ENCODE data around the gene CEP192.
A peak's percentile ranks its signal among the peaks of the same experiment; 100 is the strongest.

CEP192 gene

DNA sequence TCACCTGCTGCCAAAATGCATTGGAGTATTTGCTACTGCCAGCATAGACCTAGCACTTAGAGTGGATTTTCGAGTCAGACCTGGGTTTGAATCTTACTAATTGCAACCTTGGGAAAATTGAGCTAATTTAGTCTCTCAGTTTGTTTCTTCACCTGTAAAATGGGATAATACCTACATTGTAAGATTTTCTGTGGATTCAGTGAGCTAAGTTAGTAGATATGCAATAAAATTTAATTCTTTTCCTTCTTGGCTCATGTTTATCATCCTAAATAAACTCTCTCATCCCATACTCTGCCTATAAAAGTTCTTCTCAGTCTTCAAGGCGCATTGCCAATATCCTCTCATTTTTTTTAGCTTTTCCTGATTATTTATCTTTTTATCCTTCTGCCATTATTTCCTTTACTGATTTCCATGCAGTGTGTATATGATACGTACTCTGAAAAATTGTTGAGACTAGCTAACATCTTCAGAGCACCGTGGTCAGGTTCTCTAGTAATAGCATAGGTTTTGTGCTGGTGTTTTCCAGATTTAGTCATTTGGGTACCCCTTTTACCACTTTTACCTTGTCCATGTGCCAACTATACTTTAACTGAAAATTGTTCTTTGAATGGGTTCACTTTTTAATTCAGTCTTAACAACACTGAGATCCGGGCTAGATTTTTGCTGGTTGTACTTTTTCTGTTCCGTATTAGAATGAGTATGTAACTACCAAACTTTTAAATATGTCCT lies 7.3 kb downstream of the CEP192 start:
- in situ Hi-C loops (cut with HindIII; ENCODE audit: low sequenced_read_pairs): no loop called here
- TF ChIP-seq, protein P1, sequence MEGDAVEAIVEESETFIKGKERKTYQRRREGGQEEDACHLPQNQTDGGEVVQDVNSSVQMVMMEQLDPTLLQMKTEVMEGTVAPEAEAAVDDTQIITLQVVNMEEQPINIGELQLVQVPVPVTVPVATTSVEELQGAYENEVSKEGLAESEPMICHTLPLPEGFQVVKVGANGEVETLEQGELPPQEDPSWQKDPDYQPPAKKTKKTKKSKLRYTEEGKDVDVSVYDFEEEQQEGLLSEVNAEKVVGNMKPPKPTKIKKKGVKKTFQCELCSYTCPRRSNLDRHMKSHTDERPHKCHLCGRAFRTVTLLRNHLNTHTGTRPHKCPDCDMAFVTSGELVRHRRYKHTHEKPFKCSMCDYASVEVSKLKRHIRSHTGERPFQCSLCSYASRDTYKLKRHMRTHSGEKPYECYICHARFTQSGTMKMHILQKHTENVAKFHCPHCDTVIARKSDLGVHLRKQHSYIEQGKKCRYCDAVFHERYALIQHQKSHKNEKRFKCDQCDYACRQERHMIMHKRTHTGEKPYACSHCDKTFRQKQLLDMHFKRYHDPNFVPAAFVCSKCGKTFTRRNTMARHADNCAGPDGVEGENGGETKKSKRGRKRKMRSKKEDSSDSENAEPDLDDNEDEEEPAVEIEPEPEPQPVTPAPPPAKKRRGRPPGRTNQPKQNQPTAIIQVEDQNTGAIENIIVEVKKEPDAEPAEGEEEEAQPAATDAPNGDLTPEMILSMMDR (IDR thresholded peaks at IDR 0.05; ENCODE audit: low read depth, low read length, missing control alignments): no peak
- H3K4me3 ChIP-seq (ENCODE audit: low read depth, low read length): no peak overlapping the region
- DNase-seq (ENCODE audit: low read depth): no peak

DNA sequence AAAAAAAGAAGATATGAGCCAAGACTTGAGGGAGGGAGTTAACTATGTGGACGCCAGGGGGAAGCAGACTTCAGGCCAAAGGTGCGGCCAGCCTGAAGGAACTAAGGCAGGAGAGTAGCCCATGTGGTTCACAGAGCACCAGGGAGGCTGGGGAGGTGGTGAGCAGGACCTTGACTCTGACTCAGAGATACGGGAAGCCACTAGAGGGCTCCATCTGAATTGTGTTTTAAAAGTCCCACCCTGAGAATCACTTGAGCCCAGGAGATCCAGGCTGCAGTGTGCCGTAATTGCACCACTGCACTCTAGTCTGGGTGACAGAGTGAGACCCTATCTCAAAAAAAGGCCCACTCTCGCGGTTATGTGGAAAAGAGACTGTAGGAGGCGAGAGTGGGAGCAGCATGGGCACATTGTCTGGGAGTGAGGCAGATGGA lies 12.3 kb downstream of the CEP192 start:
- H3K4me3 ChIP-seq (ENCODE audit: low read depth, low read length): no peak overlapping the region
- peak; percentile 64 for DNase-seq (ENCODE audit: low read depth)
- in situ Hi-C loops (cut with HindIII; ENCODE audit: low sequenced_read_pairs): no loop called here
- TF ChIP-seq, protein P1 (IDR thresholded peaks at IDR 0.05; ENCODE audit: low read depth, low read length, missing control alignments): peak; percentile 61

DNA sequence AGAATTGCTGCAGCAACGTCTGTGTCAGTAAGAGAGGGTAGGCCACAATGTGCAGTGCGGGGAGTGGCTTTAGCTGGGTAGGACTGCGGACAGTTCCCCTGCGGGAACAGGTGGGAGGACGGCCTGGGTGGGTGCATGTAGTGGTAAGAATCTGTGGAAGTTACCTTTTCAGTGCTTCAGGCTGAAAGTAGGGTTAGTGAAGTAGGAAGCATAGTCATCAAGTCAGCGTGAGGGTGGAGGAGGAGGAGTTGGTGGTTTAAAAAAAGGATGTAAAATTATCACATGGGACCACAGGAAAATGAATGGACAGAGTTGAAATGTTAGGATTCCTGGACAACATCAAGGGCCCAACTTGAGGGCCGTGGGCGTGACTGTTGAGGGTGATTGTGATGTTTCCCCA lies 13.2 kb downstream of the CEP192 start:
- TF ChIP-seq, protein P1 (IDR thresholded peaks at IDR 0.05; ENCODE audit: low read depth, low read length, missing control alignments): no peak
- in situ Hi-C loops (cut with HindIII; ENCODE audit: low sequenced_read_pairs): no loop called here
- DNase-seq (ENCODE audit: low read depth): no peak
- H3K4me3 ChIP-seq (ENCODE audit: low read depth, low read length): no peak overlapping the region

DNA sequence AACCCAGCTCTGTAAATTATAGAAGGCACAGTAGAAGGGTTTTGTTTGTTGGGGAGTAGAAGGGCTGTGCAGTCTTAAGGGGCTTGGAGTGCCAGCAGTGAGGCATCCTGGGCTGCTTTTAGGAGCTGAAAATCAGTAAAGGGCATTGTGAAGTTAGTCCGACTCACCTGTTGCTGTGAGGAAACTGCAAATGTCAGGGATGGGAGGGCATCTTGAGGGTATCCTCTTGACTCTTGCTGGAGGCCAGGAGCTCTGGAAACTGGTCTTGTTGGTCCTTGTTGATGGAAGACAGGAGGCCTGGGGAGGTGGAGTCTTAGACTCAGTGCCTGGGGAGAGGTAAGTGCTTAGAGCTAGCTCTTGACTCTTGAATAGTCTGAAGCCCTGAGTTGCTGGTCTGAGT lies 14.1 kb downstream of the CEP192 start:
- TF ChIP-seq, protein P1 (IDR thresholded peaks at IDR 0.05; ENCODE audit: low read depth, low read length, missing control alignments): no peak
- no peak for DNase-seq (ENCODE audit: low read depth)
- H3K4me3 ChIP-seq (ENCODE audit: low read depth, low read length): no peak overlapping the region
- in situ Hi-C loops (cut with HindIII; ENCODE audit: low sequenced_read_pairs): no loop called here

DNA sequence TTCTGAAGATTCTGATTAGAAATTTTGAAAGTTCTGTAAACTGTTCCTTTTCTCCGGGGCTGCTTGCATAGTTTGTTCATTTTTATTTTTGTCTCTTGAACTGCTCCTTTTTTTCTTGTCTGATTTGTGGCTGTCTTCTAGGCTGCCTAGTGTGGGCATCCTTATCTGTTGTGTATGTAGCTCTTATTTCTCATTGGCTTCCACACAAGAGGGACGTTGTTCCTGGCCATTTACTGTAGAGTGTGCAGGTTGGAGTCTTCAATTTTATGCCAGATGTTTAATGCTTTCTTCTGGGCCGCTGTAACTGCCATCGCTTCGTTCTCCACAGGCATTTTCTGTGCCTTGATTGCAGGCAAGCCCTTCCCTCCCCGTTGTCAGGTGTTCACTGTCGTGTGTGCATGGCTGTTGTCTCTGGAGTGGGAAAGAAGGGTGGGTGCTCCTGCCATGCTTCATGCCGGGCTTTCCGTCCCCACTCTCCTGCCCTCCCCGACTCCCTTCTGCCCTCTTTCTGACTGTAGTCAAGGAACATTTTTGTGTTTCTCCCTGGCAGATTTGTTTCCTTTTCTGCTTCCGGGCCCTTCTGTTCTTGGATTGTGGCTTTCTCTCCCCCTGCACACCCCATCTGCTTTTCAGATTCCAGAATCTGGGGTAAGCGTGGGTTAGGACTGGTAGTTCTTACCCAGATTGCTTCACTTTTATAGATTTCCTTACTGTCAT lies 15.5 kb downstream of the CEP192 start:
- no peak for DNase-seq (ENCODE audit: low read depth)
- H3K4me3 ChIP-seq (ENCODE audit: low read depth, low read length): no peak overlapping the region
- TF ChIP-seq, protein P1 (IDR thresholded peaks at IDR 0.05; ENCODE audit: low read depth, low read length, missing control alignments): no peak
- in situ Hi-C loops (cut with HindIII; ENCODE audit: low sequenced_read_pairs): no loop called here

DNA sequence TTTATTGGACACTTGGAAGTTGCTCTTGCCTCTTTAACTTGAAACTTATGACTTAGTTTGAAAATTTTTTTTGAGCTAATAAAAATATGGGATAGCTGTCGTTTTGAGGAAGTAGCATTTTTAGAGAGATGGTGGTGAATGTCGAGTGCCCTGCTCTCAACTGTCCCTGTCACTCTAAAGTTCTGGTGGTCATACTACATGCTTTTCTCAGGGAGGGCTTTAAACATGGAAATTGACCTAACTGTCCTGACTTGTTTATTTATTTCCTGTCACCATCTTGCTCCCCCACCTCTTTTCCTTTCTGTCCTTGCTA lies 16.0 kb downstream of the CEP192 start:
- no peak for DNase-seq (ENCODE audit: low read depth)
- TF ChIP-seq, protein P1 (IDR thresholded peaks at IDR 0.05; ENCODE audit: low read depth, low read length, missing control alignments): no peak
- H3K4me3 ChIP-seq (ENCODE audit: low read depth, low read length): no peak overlapping the region
- in situ Hi-C loops (cut with HindIII; ENCODE audit: low sequenced_read_pairs): no loop called here
